ENCODE measurements around the gene TCEAL7. TPM values are rescaled to one million over a fixed set of nuclear protein-coding genes. Genes with fewer than 3 reads are reported as not detected.

Gene TCEAL7
- total and polyA plus RNA-seq, 4 donors = 0.49 to 1.1 (median 0.56) TPM

DNA sequence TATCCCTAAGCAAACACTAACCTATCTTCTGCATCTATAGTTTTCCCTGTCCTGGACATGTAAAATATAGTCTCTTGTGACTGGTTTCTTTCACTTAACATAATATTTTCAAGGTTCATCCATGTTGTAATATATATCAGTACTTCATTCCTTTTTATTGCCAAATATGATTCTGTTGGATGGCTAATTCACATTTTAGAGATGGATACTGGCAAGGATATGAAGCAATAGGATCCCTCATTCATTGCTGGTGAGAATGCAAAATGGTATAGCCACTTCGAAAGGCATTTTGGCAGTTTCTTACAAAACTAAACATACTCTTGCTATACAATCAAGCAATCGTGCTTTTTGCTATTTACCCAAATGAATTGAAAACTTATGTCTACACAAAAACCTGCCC, 33.0 kb downstream of the TCEAL7 start:
- no peak overlapping the region for H3K27ac ChIP-seq (ENCODE audit: low read depth in 1 of 2, low read length in 2 of 2)
- H3K4me3 ChIP-seq (ENCODE audit: low read depth in 1 of 3, low read length in 3 of 3) = no peak overlapping the region
- WGBS = 93% methylated on average over 2 of the region's 2 CpGs
- no peaks in the 10 kb centered on the region for H3K27me3 ChIP-seq (ENCODE audit: control insufficient read depth in 4 of 4, insufficient read depth in 4 of 4, low read length in 3 of 4)
- no peaks in the 10 kb centered on the region for H3K9me3 ChIP-seq (ENCODE audit: control insufficient read depth in 4 of 4, low read length in 3 of 4)
- no peak for TF ChIP-seq SP1 (IDR thresholded peaks at IDR 0.05)
- TF ChIP-seq HNF4G (IDR thresholded peaks at IDR 0.05) = no peak
- TF ChIP-seq REST (IDR thresholded peaks at IDR 0.05) = no peak
- TF ChIP-seq FOXA1 (IDR thresholded peaks at IDR 0.05) = no peak
- TF ChIP-seq TAF1 (conservative IDR thresholded peaks at IDR 0.05) = no peak
- no peak for TF ChIP-seq FOXA2 (IDR thresholded peaks at IDR 0.05)
- TF ChIP-seq CTCF (IDR thresholded peaks at IDR 0.05; ENCODE audit: low read depth, low read length, missing input control) = no peak
- H3K9ac ChIP-seq (ENCODE audit: low read depth in 1 of 2, low read length in 2 of 2) = no peak overlapping the region
- no peaks in the 10 kb centered on the region for H3K36me3 ChIP-seq (ENCODE audit: control insufficient read depth in 4 of 4, insufficient read depth in 3 of 4, low read depth in 1 of 4, low read length in 3 of 4)
- DNase-seq (ENCODE audit: low spot score) = no peak
- no peaks in the 10 kb centered on the region for H3K4me1 ChIP-seq (ENCODE audit: control insufficient read depth in 4 of 4, insufficient read depth in 4 of 4, low read length in 3 of 4)

GRCh38 chrX:103367502-103367901, 37.5 kb downstream of the TCEAL7 start:
- WGBS = 79% methylated on average over 1 of the region's 1 CpG
- Histone ChIP-seq H3K27me3 (ENCODE audit: control insufficient read depth in 4 of 4, insufficient read depth in 4 of 4, low read length in 3 of 4) (no peaks in the 10 kb centered on the region), H3K4me1 (ENCODE audit: control insufficient read depth in 4 of 4, insufficient read depth in 4 of 4, low read length in 3 of 4) (no peaks in the 10 kb centered on the region), H3K4me3 (ENCODE audit: low read depth in 1 of 3, low read length in 3 of 3) (no peak overlapping the region), H3K27ac (ENCODE audit: low read depth in 1 of 2, low read length in 2 of 2) (no peak overlapping the region), H3K9ac (ENCODE audit: low read depth in 1 of 2, low read length in 2 of 2) (no peak overlapping the region), H3K36me3 (ENCODE audit: control insufficient read depth in 4 of 4, insufficient read depth in 3 of 4, low read depth in 1 of 4, low read length in 3 of 4) (no peaks in the 10 kb centered on the region), H3K9me3 (ENCODE audit: control insufficient read depth in 4 of 4, low read length in 3 of 4) (no peaks in the 10 kb centered on the region)
- DNase-seq (ENCODE audit: low spot score) = no peak
- TF ChIP-seq ATF3 (IDR thresholded peaks at IDR 0.05) (no peak), FOXA2 (IDR thresholded peaks at IDR 0.05) (no peak), YY1 (IDR thresholded peaks at IDR 0.05) (no peak), HNF4G (IDR thresholded peaks at IDR 0.05) (no peak), JUND (IDR thresholded peaks at IDR 0.05) (no peak), REST (IDR thresholded peaks at IDR 0.05) (no peak)
